ENCODE measurements around the gene SNAI3. TPM values are rescaled to one million over a fixed set of nuclear protein-coding genes. Genes with fewer than 3 reads are reported as not detected.
A peak's percentile ranks its signal among the peaks of the same experiment; 100 is the strongest.

The SNAI3 gene
- total and polyA plus RNA-seq, 11 donors = 0.76 to 9.5 (median 1.7) TPM

GRCh38 chr16:88667461-88667860 is 18.8 kb downstream of the SNAI3 start:
- 53 to 63% (median 54%) methylated on average over 4 to 5 of the region's 5 CpGs for WGBS, 4 donors
- H3K9me3 ChIP-seq = no peaks in the 10 kb centered on the region
- ATAC-seq = no peak

GRCh38 chr16:88665570-88665969 is 20.7 kb downstream of the SNAI3 start:
- ATAC-seq = no peak
- intact Hi-C loops (cut with DNase I) = no loop called here
- Histone ChIP-seq H3K27me3 (no peaks in the 10 kb centered on the region), H3K36me3 (peaks cover 0 to 3% (median 0%) of the 10 kb centered on the region in 9 donors), H3K27ac (peak overlapping the region in 3 of 12 donors; percentile 11 to 37 (median 14)), H3K9me3 (no peaks in the 10 kb centered on the region), H3K4me3 (no peak overlapping the region), H3K4me1 (peaks cover 0 to 32% (median 25%) of the 10 kb centered on the region in 12 donors)
- no peak for TF ChIP-seq POLR2A (IDR thresholded peaks at IDR 0.05)
- no peak for TF ChIP-seq CTCF (IDR thresholded peaks at IDR 0.05)
- WGBS, 4 donors = 81 to 89% (median 86%) methylated on average over 3 of the region's 3 CpGs
- DNase-seq = no peak

More at GRCh38 chr16:88667461-88667860, 18.8 kb downstream of the SNAI3 start:
- TF ChIP-seq CTCF (IDR thresholded peaks at IDR 0.05) = peak in 3 of 12 donors; percentile 6 to 10 (median 8)
- TF ChIP-seq POLR2A (IDR thresholded peaks at IDR 0.05) = no peak
- Histone ChIP-seq H3K4me3 (no peak overlapping the region), H3K36me3 (peaks cover 0 to 3% (median 0%) of the 10 kb centered on the region in 9 donors), H3K27me3 (no peaks in the 10 kb centered on the region), H3K4me1 (peaks cover 0 to 31% (median 18%) of the 10 kb centered on the region in 12 donors), H3K27ac (no peak overlapping the region)
- intact Hi-C loops (cut with DNase I) = no loop called here
- no peak for DNase-seq

GRCh38 chr16:88665148-88665547 is 21.2 kb downstream of the SNAI3 start:
- no peak overlapping the region for H3K4me3 ChIP-seq
- 17 to 35% (median 32%) methylated on average over 4 of the region's 4 CpGs for WGBS, 4 donors
- intact Hi-C loops (cut with DNase I) = no loop called here
- H3K27ac ChIP-seq = peak overlapping the region in 7 of 12 donors; percentile 11 to 37 (median 24)
- H3K4me1 ChIP-seq = peaks cover 0 to 32% (median 25%) of the 10 kb centered on the region in 12 donors
- H3K9me3 ChIP-seq = no peaks in the 10 kb centered on the region
- H3K36me3 ChIP-seq = peaks cover 0 to 3% (median 0%) of the 10 kb centered on the region in 9 donors
- TF ChIP-seq CTCF (IDR thresholded peaks at IDR 0.05) = no peak
- TF ChIP-seq POLR2A (IDR thresholded peaks at IDR 0.05) = no peak
- ATAC-seq (peak in 1 of 4 donors; percentile 40), DNase-seq (peak in 2 of 5 donors; percentile 55 to 61)
- no peaks in the 10 kb centered on the region for H3K27me3 ChIP-seq

- peak; percentile 99 for ATAC-seq
- Histone ChIP-seq H3K4me3 (peak within 1 kb of the TSS; percentile 56 to 100 (median 90)), H3K9me3 (no peaks in the 10 kb centered on the region), H3K4me1 (peaks cover 0 to 32% (median 25%) of the 10 kb centered on the region in 12 donors), H3K27ac (peak within 1 kb of the TSS; percentile 1 to 97 (median 84)), H3K36me3 (peaks cover 0 to 7% (median 0%) of the 10 kb centered on the region in 9 donors), H3K27me3 (no peaks in the 10 kb centered on the region)
- peak; percentile 98 to 99 (median 98) for DNase-seq
- intact Hi-C loops (cut with DNase I) = loop anchor here in 1 of 10 donors (5.0 kb wide), 1 partner anchor 44 kb away; the partner anchor contains the start of genes CTU2 and RNF166
- peak in 2 of 12 donors; percentile 8 to 22 for TF ChIP-seq CTCF (IDR thresholded peaks at IDR 0.05)
- peak; percentile 7 to 92 for TF ChIP-seq POLR2A (IDR thresholded peaks at IDR 0.05)
- WGBS, 4 donors = 0 to 1% (median 1%) methylated on average over 27 to 88 of the region's 88 CpGs
Measured at GRCh38 chr16:88662843-88663606, 23.3 kb downstream of the SNAI3 start, which contains the start of gene MVD. Gene MVD, minus strand, starts transcription at chr16:88663091. Its CDS starts 11 bp downstream, at chr16:88663080.

Measured in heart left ventricle (tissue), 16 donors.